Measurements from ENCODE around the gene LTBP3.

Gene LTBP3

GRCh38 chr11:65563601-65564000 is 5.4 kb upstream of the LTBP3 start:
- no peaks in the 10 kb centered on the region for H3K9me2 ChIP-seq (replicated peaks; ENCODE audit: control insufficient read depth, low read length)
- no peak overlapping the region for H3K4me2 ChIP-seq (ENCODE audit: low read length)
- peaks cover 28% of the 10 kb centered on the region for H3K79me2 ChIP-seq (ENCODE audit: control insufficient read depth, low read length)
- no peaks in the 10 kb centered on the region for H4K20me1 ChIP-seq (ENCODE audit: control insufficient read depth, insufficient read depth, low read depth, low read length)
- 0 out of 2 replicates have a peak, but pooled peaks cover 2% of the 10 kb centered on the region for H3F3A ChIP-seq (ENCODE audit: control insufficient read depth, insufficient read depth)
- H3K4me3 ChIP-seq (ENCODE audit: low read length): no peak overlapping the region
- peaks cover 15% of the 10 kb centered on the region for H3K36me3 ChIP-seq (ENCODE audit: control insufficient read depth, low read length)
- H3K27ac ChIP-seq (ENCODE audit: low read depth, low read length): no peak overlapping the region
- TF ChIP-seq EZH2phosphoT487 (IDR thresholded peaks at IDR 0.05; ENCODE audit: borderline replicate concordance, low read length) (no peak), CTCF (IDR thresholded peaks at IDR 0.05; ENCODE audit: low read depth, low read length, poor library complexity, severe bottlenecking) (no peak)
- no peaks in the 10 kb centered on the region for H3K27me3 ChIP-seq (ENCODE audit: control insufficient read depth, low read length)
- no peaks in the 10 kb centered on the region for H3K9me3 ChIP-seq (ENCODE audit: control insufficient read depth, insufficient read depth, low read length)
- peaks cover 34% of the 10 kb centered on the region for H3K4me1 ChIP-seq (ENCODE audit: control insufficient read depth, low read length)

- H3K9me2 ChIP-seq (replicated peaks; ENCODE audit: control insufficient read depth, low read length): no peaks in the 10 kb centered on the region
- TF ChIP-seq CTCF (IDR thresholded peaks at IDR 0.05; ENCODE audit: low read depth, low read length, poor library complexity, severe bottlenecking): no peak
- TF ChIP-seq EZH2phosphoT487 (IDR thresholded peaks at IDR 0.05; ENCODE audit: borderline replicate concordance, low read length): no peak
- no peaks in the 10 kb centered on the region for H3K9me3 ChIP-seq (ENCODE audit: control insufficient read depth, insufficient read depth, low read length)
- no peak overlapping the region for H3K27ac ChIP-seq (ENCODE audit: low read depth, low read length)
- no peak overlapping the region for H3K4me2 ChIP-seq (ENCODE audit: low read length)
- H4K20me1 ChIP-seq (ENCODE audit: control insufficient read depth, insufficient read depth, low read depth, low read length): no peaks in the 10 kb centered on the region
- peaks cover 20% of the 10 kb centered on the region for H3K79me2 ChIP-seq (ENCODE audit: control insufficient read depth, low read length)
- no peaks in the 10 kb centered on the region for H3K27me3 ChIP-seq (ENCODE audit: control insufficient read depth, low read length)
- H3F3A ChIP-seq (ENCODE audit: control insufficient read depth, insufficient read depth): no peaks in the 10 kb centered on the region
- H3K4me3 ChIP-seq (ENCODE audit: low read length): no peak overlapping the region
- H3K36me3 ChIP-seq (ENCODE audit: control insufficient read depth, low read length): peaks cover 9% of the 10 kb centered on the region
- H3K4me1 ChIP-seq (ENCODE audit: control insufficient read depth, low read length): peaks cover 35% of the 10 kb centered on the region
Observed at GRCh38 chr11:65562788-65563187, 4.6 kb upstream of the LTBP3 start.

- H3K79me2 ChIP-seq (ENCODE audit: control insufficient read depth, low read length): peaks cover 15% of the 10 kb centered on the region
- no peak overlapping the region for H3K4me3 ChIP-seq (ENCODE audit: low read length)
- no peaks in the 10 kb centered on the region for H4K20me1 ChIP-seq (ENCODE audit: control insufficient read depth, insufficient read depth, low read depth, low read length)
- no peaks in the 10 kb centered on the region for H3K27me3 ChIP-seq (ENCODE audit: control insufficient read depth, low read length)
- no peak overlapping the region for H3K27ac ChIP-seq (ENCODE audit: low read depth, low read length)
- H3K36me3 ChIP-seq (ENCODE audit: control insufficient read depth, low read length): peaks cover 9% of the 10 kb centered on the region
- H3K4me2 ChIP-seq (ENCODE audit: low read length): no peak overlapping the region
- TF ChIP-seq CTCF (IDR thresholded peaks at IDR 0.05; ENCODE audit: low read depth, low read length, poor library complexity, severe bottlenecking) (no peak), EZH2phosphoT487 (IDR thresholded peaks at IDR 0.05; ENCODE audit: borderline replicate concordance, low read length) (no peak)
- no peaks in the 10 kb centered on the region for H3K9me2 ChIP-seq (replicated peaks; ENCODE audit: control insufficient read depth, low read length)
- no peaks in the 10 kb centered on the region for H3F3A ChIP-seq (ENCODE audit: control insufficient read depth, insufficient read depth)
- H3K9me3 ChIP-seq (ENCODE audit: control insufficient read depth, insufficient read depth, low read length): no peaks in the 10 kb centered on the region
- H3K4me1 ChIP-seq (ENCODE audit: control insufficient read depth, low read length): peaks cover 35% of the 10 kb centered on the region
Observed at GRCh38 chr11:65562020-65562419, 3.9 kb upstream of the LTBP3 start.

Measured in DOHH2 (cell line).